Measurements from ENCODE around the gene HBG2. TPM values are rescaled to one million over a fixed set of nuclear protein-coding genes. Genes with fewer than 3 reads are reported as not detected.

The HBG2 gene
- total RNA-seq, 4 donors from 2014 or later: not detected

GRCh38 chr11:5290106-5290505, 35.5 kb upstream of the HBG2 start:
- no peaks in the 10 kb centered on the region for H3K9me3 ChIP-seq
- no peaks in the 10 kb centered on the region for H3K4me1 ChIP-seq
- WGBS, 2 donors: 89 to 96% methylated on average over 1 of the region's 1 CpG
- H3K4me3 ChIP-seq (replicated peaks in 1 of 3): no peak overlapping the region
- no peaks in the 10 kb centered on the region for H3K36me3 ChIP-seq
- DNase-seq: no peak
- H3K27me3 ChIP-seq: no peaks in the 10 kb centered on the region
- TF ChIP-seq POLR2A (IDR thresholded peaks at IDR 0.05): no peak
- TF ChIP-seq, protein P1, sequence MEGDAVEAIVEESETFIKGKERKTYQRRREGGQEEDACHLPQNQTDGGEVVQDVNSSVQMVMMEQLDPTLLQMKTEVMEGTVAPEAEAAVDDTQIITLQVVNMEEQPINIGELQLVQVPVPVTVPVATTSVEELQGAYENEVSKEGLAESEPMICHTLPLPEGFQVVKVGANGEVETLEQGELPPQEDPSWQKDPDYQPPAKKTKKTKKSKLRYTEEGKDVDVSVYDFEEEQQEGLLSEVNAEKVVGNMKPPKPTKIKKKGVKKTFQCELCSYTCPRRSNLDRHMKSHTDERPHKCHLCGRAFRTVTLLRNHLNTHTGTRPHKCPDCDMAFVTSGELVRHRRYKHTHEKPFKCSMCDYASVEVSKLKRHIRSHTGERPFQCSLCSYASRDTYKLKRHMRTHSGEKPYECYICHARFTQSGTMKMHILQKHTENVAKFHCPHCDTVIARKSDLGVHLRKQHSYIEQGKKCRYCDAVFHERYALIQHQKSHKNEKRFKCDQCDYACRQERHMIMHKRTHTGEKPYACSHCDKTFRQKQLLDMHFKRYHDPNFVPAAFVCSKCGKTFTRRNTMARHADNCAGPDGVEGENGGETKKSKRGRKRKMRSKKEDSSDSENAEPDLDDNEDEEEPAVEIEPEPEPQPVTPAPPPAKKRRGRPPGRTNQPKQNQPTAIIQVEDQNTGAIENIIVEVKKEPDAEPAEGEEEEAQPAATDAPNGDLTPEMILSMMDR (IDR thresholded peaks at IDR 0.05): no peak
- intact Hi-C loops (cut with DNase I): no loop called here
- H3K27ac ChIP-seq: no peak overlapping the region

DNA sequence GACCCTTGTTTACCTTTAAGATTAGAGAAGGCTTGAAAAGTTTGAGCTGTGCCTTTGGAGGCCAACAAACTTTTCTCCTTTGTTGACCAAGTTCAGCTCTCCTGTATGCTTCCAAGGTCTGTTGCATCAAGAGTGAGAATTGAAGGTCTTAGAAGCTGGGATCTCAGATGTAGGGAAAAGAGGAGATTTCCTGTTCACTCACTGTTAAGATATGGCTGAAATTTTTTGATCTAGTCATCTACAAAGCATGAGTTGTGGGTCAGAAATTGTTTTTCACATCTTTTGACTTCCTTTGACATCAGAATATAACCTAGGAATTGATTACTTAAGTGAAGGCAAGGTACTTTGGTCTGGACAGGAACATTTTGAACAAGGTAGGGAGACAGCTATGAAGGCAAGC, 35.1 kb upstream of the HBG2 start:
- TF ChIP-seq, protein P1 (IDR thresholded peaks at IDR 0.05): no peak
- H3K4me1 ChIP-seq: no peaks in the 10 kb centered on the region
- H3K27ac ChIP-seq: no peak overlapping the region
- H3K4me3 ChIP-seq (replicated peaks in 1 of 3): no peak overlapping the region
- H3K9me3 ChIP-seq: no peaks in the 10 kb centered on the region
- H3K27me3 ChIP-seq: no peaks in the 10 kb centered on the region
- intact Hi-C loops (cut with DNase I): no loop called here
- no peaks in the 10 kb centered on the region for H3K36me3 ChIP-seq
- no peak for DNase-seq

DNA sequence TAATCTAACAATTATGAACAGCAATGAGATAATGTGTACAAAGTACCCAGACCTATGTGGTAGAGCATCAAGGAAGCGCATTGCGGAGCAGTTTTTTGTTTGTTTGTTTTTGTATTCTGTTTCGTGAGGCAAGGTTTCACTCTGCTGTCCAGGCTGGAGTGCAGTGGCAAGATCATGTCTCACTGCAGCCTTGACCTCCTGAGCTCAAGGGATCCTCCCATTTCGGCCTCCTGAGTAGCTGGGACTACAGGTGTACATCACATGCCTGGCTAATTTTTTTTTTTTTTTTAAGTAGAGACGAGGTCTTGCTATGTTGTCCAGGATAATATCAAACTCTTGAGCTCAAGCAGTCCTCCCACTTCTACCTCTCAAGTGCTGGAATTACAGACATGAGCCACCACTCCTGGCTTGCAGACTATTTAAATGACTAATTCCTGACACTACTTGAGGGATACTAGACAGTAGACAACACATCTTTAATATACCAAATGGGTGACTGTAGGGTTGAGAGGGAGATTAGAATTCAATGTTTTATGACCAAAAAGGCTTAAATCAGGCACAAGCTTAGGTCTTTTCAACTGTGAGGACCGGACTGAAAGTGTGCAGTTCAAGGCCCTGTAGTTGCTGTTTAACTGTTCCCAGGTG, 34.4 kb upstream of the HBG2 start:
- intact Hi-C loops (cut with DNase I): no loop called here
- WGBS, 2 donors: 78 to 81% methylated on average over 6 of the region's 6 CpGs
- Histone ChIP-seq H3K4me1 (no peaks in the 10 kb centered on the region), H3K9me3 (no peaks in the 10 kb centered on the region), H3K4me3 (replicated peaks in 1 of 3) (no peak overlapping the region), H3K36me3 (no peaks in the 10 kb centered on the region), H3K27ac (no peak overlapping the region), H3K27me3 (no peaks in the 10 kb centered on the region)
- DNase-seq: no peak
- no peak for TF ChIP-seq POLR2A (IDR thresholded peaks at IDR 0.05)
- TF ChIP-seq, protein P1 (IDR thresholded peaks at IDR 0.05): no peak

GRCh38 chr11:5288108-5288905, 33.7 kb upstream of the HBG2 start:
- no peak overlapping the region for H3K27ac ChIP-seq
- no peak for DNase-seq
- H3K4me1 ChIP-seq: no peaks in the 10 kb centered on the region
- WGBS, 2 donors: 75 to 81% methylated on average over 7 of the region's 7 CpGs
- no peaks in the 10 kb centered on the region for H3K27me3 ChIP-seq
- intact Hi-C loops (cut with DNase I): no loop called here
- TF ChIP-seq, protein P1 (IDR thresholded peaks at IDR 0.05): no peak
- no peak for TF ChIP-seq POLR2A (IDR thresholded peaks at IDR 0.05)
- H3K9me3 ChIP-seq: no peaks in the 10 kb centered on the region
- H3K36me3 ChIP-seq: no peaks in the 10 kb centered on the region
- no peak overlapping the region for H3K4me3 ChIP-seq (replicated peaks in 1 of 3)

DNA sequence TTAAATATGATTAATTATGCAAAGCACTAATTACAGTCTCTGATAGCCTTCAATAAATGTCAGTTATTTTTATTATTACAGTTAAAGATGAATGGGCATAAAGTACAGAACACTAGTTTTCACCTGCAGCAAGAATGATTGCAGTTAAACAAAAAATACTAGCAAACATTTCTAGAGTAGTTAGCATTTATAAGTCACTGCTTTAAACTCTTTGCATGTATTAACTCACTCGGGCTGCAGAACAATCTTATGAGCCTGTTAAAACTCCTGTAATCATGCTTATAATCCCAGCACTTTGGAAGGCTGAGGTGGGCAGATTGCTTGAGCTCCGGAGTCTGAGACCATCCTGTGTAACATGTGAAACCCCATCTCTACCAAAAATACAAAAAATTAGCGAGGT, 32.3 kb upstream of the HBG2 start:
- no peaks in the 10 kb centered on the region for H3K27me3 ChIP-seq
- no peaks in the 10 kb centered on the region for H3K9me3 ChIP-seq
- intact Hi-C loops (cut with DNase I): no loop called here
- H3K4me1 ChIP-seq: no peaks in the 10 kb centered on the region
- WGBS, 2 donors: 80 to 82% methylated on average over 3 of the region's 3 CpGs
- DNase-seq: no peak
- no peak overlapping the region for H3K27ac ChIP-seq
- H3K36me3 ChIP-seq: no peaks in the 10 kb centered on the region
- TF ChIP-seq POLR2A (IDR thresholded peaks at IDR 0.05): no peak
- TF ChIP-seq, protein P1 (IDR thresholded peaks at IDR 0.05): no peak
- H3K4me3 ChIP-seq (replicated peaks in 1 of 3): no peak overlapping the region

Data from thyroid gland (tissue), 4 donors.